GM12892 (cell line): ENCODE results near the gene COG5.

Experiments used
- DNase-seq: peaks from one replicate; pipeline ENCODE4 v3.0.0; 2011; ENCODE audit not compliant: insufficient read length
- FAIRE-seq: peaks from 2 replicates; lab custom pipeline; 2011; peaks lifted over from hg19 to GRCh38; lab: Jason Lieb, UNC
- POLR2A ChIP-seq: IDR thresholded peaks from 2 replicates; pipeline ENCODE4 v1.6.1; 2011; ENCODE audit warnings: low read depth, low read length, control low read depth
- POLR2AphosphoS5 ChIP-seq: IDR thresholded peaks from 2 replicates; pipeline ENCODE4 v1.6.1; 2011; ENCODE audit warnings: low read depth, low read length, control low read depth
- TAF1 ChIP-seq: IDR thresholded peaks from 2 replicates; pipeline ENCODE4 v1.6.1; 2011; ENCODE audit warnings: low read depth, mild to moderate bottlenecking, control low read depth, low read length, borderline replicate concordance

The COG5 gene

DNA sequence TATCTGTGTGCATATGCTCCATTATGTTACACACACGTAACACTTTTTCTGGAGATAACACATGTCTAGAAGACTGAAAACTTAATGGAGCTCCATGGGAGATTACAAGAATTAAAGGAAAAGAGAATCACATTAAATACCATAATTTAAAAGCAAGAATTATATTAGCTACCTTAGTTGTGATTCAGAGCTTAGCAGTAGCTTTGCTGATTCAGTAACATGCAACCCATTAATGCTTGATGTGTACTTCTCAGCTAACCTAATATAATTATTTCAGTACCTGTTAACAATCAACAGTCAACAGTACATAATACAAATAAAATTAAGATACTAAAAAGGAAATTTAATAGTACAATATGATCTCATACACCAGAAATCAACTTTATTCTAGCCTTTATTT is 167.6 kb downstream of the COG5 start:
- DNase-seq: no peak
- FAIRE-seq: no peak
- TF ChIP-seq POLR2AphosphoS5: no peak
- TF ChIP-seq POLR2A: no peak
- no peak for TF ChIP-seq TAF1

DNA sequence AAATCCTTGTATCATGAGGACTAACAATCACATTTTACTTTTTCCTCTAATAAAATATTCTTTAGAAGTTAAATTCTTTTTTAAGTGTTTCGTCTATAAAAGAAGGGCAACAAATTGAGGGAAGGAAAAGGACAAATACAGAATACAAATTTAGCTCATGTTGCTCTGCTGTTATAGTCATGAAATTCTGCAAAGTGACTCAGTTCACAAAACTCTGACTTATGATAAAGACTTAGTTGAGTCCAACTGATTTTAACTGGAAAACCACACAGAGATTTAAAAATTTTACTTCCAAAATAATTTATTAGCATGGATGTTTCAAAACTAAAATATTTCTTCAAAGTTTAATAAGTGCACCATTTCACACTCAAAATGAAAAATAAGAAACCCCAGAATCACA is 168.9 kb downstream of the COG5 start:
- FAIRE-seq (no peak), DNase-seq (no peak)
- TF ChIP-seq TAF1 (no peak), POLR2A (no peak), POLR2AphosphoS5 (no peak)

DNA sequence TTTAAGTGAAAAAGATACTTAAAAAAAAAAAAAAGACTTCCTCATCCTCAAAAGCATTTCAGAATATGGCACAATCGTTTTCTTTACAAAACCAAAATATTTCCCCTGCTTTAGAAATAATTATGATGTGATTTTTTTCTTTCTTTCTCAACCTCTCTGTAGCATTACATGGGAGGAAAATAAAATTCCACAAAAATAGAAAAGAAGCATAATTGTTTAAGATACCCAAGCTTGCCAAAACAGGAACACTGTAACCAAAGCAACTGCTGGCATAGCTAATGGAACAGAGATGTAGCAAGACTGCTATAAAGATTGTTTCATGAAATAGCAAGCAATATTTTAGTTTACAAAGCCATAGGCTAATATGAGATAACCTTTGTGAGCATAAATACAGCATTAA is 169.4 kb downstream of the COG5 start:
- DNase-seq: no peak
- no peak for FAIRE-seq
- TF ChIP-seq POLR2AphosphoS5 (no peak), POLR2A (no peak), TAF1 (no peak)

DNA sequence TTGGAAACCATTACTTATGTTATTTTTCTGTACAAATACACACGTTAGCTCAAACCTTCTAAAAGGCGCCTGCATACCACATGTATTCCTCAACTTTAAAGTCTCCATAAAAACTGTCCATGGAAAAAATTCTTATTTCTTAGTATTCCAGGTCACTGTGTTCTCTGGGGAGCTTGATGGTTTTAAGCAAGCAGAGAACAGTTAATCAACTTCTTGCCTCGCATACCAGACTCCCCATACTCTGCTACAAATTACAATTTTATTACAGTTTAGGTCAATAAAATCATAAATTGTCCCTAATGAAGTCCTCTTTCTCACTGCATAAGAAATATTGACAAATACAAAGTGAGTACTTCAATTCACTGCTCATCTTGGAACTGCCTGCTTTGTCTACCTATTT is 170.9 kb downstream of the COG5 start:
- no peak for DNase-seq
- no peak for FAIRE-seq
- TF ChIP-seq POLR2A: no peak

DNA sequence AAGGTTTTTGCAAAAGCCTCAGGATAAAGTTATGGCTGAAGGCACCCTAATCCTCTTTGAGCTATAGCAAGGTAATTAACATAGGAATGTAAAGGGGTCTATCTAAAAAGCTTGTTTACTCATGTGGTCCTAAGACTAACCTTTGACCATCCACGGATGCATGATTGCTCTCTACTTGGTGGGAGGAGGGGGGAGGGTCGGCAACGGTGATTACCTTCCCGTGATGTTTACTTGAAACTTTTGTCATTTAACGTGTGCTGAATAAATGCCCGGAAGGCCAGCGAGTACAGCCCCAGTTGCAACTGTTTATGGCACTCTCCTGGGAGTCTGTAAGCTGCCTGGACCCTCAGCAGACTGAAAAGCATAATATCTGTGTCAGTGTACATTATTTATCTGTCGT is 172.8 kb downstream of the COG5 start:
- TF ChIP-seq POLR2A (no peak), POLR2AphosphoS5 (no peak), TAF1 (no peak)
- DNase-seq (no peak), FAIRE-seq (no peak)

DNA sequence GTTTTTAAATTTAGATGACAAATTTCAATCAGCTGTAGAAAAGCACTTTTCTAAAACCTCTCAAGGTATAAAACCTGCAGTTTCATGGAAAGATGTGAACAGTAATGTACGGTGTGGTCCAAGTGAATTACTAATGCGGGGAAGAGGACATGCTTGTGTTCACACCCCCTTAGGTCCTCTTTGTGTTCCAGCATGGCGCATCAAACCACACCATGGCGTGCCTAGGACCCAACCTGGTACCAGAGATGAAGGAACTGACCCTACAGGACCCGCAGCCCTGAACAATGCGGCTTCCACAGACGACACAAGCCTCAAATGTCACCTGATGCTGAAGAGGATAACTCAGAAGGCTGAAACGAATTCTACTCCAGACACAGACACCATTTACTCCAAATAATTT is 175.1 kb downstream of the COG5 start:
- no peak for FAIRE-seq
- TF ChIP-seq TAF1: no peak
- no peak for TF ChIP-seq POLR2AphosphoS5

DNA sequence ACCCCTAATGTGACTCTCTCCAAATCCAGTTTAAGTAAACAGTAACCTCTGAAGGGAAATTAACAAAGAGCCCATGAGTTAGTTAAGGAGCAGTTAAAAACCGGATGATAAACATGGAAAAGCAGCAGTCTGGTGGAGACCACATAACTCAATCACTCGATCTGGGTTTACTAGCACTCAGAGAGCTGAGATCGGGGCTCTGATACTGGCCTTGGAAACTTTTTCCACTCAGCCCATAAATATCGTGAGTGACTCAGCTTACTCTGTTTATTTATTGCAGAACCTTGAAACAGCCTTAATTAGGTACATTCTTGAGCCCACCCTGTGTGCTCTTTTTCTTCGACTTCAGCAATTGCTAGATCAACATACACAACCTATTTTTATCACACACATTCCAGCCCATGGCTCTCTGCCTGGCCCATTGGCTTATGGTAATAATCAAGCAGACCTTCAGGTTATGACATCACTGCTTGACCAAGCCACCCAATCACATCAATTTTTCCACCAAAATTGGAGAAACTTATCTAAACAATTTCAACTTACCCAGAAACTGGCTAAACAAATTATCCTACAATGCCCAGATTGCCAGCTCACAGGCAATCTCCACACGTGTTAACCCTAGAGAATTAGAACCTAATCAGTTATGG is 176.0 kb downstream of the COG5 start:
- TF ChIP-seq POLR2AphosphoS5 (no peak), POLR2A (no peak), TAF1 (no peak)
- no peak for DNase-seq
- FAIRE-seq: no peak

More for the DNA sequence above, 175.1 kb downstream of the COG5 start:
- DNase-seq: no peak

DNA sequence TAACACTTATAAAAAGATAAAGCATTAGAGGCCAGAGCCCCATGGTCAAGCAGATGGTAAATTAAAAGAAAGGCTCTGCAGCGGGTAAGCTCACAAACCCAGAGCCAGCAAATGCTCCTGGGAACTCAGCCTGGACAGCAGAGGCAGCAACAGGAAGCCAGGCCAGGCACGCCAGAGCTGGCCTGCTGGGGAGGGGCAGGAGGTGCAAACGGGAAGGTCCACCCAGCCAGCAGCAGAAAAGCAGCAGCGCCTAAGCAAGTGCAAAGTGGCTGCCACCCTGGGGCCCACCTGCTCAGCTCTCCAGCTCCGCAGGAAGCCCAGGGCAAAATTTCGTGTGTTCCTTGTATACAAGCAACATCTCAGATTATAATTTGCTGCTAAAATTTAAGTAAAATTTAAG is 176.6 kb downstream of the COG5 start:
- TF ChIP-seq TAF1 (no peak), POLR2AphosphoS5 (no peak), POLR2A (no peak)
- DNase-seq: no peak
- FAIRE-seq: no peak

DNA sequence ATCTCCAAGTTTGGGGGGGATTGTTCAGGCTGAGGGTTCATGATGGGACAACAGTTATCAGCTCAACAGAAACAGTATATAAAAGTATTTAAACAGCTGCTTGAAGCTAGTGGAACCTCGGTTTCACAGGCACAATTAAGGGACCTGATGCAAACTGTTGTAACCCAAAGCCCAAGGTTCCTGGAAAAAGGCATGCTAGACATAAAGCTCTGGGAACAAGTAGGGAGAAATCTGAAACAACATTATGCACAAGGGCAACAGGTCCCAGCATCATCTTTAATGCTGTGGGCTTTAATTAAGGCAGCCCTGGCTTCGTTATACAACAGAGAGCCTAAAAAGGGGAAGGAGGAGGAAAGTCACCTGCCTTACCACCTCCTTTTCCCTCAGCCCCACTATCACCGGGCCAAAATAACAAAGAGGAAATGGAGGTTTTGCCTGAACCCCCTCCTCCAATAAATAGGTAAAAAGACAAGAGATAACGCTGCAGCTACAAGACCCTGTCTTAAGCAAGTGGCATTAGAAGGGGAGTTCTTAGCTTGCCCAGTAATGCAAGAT is 177.1 kb downstream of the COG5 start:
- no peak for TF ChIP-seq TAF1
- TF ChIP-seq POLR2A: no peak
- no peak for TF ChIP-seq POLR2AphosphoS5
- DNase-seq (no peak), FAIRE-seq (no peak)

DNA sequence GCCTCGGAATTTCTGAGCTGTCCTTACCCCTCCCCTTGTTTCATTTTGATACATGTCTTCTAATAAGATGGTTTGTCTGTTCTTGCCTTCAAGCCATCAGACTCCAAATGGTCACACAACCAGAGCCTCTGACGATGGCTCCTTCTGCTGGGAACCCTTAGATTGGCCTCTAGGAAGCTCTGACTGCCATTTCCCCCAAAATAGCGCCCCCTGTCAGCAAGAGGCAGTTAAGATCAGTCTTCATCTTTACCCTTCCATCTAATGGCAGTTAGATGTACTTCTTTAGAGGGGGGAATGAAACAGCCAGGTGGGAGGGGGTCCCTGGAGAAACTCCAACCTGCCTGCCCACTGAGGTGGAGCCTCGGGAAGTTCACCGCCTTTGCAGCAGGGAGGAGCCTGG is 179.7 kb downstream of the COG5 start:
- FAIRE-seq (no peak), DNase-seq (no peak)
- TF ChIP-seq POLR2AphosphoS5: no peak
- no peak for TF ChIP-seq TAF1
- no peak for TF ChIP-seq POLR2A

DNA sequence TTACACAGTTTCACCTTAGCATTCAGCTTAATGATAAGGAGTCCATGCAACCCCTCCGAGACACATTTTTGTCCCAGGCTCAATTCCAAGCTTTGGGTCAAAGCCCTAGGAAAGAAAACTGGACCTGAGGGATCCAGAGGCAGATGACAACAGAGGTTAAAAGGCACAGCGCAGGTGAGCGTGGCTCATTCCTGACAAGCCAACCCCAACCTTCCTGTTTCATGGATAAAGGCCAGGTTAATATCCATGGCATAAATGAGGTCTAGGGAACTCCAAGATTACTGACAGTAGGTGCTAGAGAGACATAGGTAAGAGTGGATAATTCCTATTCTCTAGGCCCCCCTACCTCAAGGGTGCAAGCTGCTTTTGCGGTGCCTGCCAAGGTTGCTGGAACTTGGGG is 180.5 kb downstream of the COG5 start:
- TF ChIP-seq TAF1: no peak
- TF ChIP-seq POLR2A: no peak
- no peak for TF ChIP-seq POLR2AphosphoS5
- FAIRE-seq: no peak
- DNase-seq: no peak

DNA sequence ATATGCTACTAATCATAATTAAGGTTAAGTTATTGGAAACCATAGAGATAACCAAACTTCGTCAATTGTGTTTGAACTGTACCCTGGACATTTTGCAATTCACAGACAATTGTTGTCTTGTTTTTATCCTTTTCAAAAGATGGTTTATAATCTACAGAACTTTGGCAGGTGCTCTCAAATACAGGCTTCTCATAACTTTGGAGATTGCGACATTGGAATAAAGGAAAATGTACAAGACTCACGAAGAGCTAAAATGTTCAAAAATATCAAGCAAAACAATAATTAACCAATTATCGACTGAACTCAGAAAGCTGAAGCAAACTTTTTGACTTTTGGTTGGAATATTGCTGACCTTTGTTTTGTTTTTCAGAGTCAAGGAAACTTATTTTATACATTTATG is 182.3 kb downstream of the COG5 start:
- FAIRE-seq (no peak), DNase-seq (no peak)
- TF ChIP-seq TAF1 (no peak), POLR2A (no peak), POLR2AphosphoS5 (no peak)
